ENCODE measurements around the gene FAM170B.

DNA sequence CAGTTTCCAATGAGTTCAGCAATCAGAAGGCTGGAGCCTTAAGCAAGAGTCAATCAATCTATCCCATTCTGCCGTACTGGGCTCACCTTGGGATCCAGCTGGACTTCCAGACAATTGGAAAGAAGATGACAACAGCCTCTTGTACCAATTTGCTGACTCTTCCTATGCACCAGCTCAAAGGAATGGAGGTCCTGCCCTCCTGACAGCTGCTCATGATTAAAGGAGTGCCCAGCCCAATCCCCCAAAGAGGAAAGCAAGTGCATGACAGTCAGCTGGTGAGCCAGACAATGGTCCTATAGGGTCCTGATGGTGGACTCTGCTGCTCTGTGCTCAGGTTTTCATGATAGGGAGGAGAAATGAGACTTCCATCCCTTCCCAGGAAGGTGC is 43.6 kb downstream of the FAM170B start:
- TF ChIP-seq, protein P1, sequence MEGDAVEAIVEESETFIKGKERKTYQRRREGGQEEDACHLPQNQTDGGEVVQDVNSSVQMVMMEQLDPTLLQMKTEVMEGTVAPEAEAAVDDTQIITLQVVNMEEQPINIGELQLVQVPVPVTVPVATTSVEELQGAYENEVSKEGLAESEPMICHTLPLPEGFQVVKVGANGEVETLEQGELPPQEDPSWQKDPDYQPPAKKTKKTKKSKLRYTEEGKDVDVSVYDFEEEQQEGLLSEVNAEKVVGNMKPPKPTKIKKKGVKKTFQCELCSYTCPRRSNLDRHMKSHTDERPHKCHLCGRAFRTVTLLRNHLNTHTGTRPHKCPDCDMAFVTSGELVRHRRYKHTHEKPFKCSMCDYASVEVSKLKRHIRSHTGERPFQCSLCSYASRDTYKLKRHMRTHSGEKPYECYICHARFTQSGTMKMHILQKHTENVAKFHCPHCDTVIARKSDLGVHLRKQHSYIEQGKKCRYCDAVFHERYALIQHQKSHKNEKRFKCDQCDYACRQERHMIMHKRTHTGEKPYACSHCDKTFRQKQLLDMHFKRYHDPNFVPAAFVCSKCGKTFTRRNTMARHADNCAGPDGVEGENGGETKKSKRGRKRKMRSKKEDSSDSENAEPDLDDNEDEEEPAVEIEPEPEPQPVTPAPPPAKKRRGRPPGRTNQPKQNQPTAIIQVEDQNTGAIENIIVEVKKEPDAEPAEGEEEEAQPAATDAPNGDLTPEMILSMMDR (conservative IDR thresholded peaks at IDR 0.05; ENCODE audit: low read depth, low read length): no peak
- TF ChIP-seq EZH2phosphoT487 (IDR thresholded peaks at IDR 0.05; ENCODE audit: borderline replicate concordance, low read length): no peak

All from PC-3 (cell line).